Kidney (tissue), 14 donors: ENCODE data around the gene IQCK. TPM values are rescaled to one million over a fixed set of nuclear protein-coding genes. Genes with fewer than 3 reads are reported as not detected.
A peak's percentile ranks its signal among the peaks of the same experiment; 100 is the strongest.

Experiments used
- DNase-seq, 5 donors: peaks; one replicate each; pipeline ENCODE4 v3.0.0-alpha.2; 2013 to 2020
- FAIRE-seq: peaks from 2 replicates; lab custom pipeline; 2012; peaks lifted over from hg19 to GRCh38; lab: Jason Lieb, UNC
- H3K27ac ChIP-seq, 2 donors: one replicate each; pipeline ENCODE4 v1.7.0; 2013; ENCODE audit warnings: low read depth in 2 of 2, low read length in 2 of 2, inconsistent platforms in 1 of 2
- H3K27me3 ChIP-seq: one replicate; pipeline ENCODE4 v1.7.1; 2013; ENCODE audit warnings: low read length, inconsistent platforms; ENCODE audit not compliant: control insufficient read depth, insufficient read depth
- H3K36me3 ChIP-seq, 3 donors: one replicate each; pipeline versions ENCODE4 v1.7.0 to v1.7.1; 2013; ENCODE audit warnings: low read length in 3 of 3, control low read depth in 1 of 3, inconsistent platforms in 1 of 3; ENCODE audit not compliant: insufficient read depth in 3 of 3, control insufficient read depth in 2 of 3
- H3K4me1 ChIP-seq, 3 donors: one replicate each; pipeline versions ENCODE4 v1.7.0 to v1.7.1; 2013; ENCODE audit warnings: low read length in 3 of 3, inconsistent platforms in 1 of 3, low read depth in 1 of 3; ENCODE audit not compliant: control insufficient read depth in 2 of 3, insufficient read depth in 2 of 3
- H3K4me3 ChIP-seq, 3 donors: one replicate each; pipeline versions ENCODE4 v1.7.0 to v1.8.1; 2013; ENCODE audit warnings: low read length in 3 of 3, control low read depth in 1 of 3, inconsistent platforms in 1 of 3
- H3K9ac ChIP-seq, 3 donors: one replicate each; pipeline versions ENCODE4 v1.7.0 to v1.7.1; 2013; ENCODE audit warnings: low read length in 3 of 3, control low read depth in 1 of 3, inconsistent platforms in 1 of 3
- H3K9me3 ChIP-seq, 3 donors: one replicate each; pipeline versions ENCODE4 v1.7.0 to v1.7.1; 2013; ENCODE audit warnings: low read length in 3 of 3, control low read depth in 1 of 3, inconsistent platforms in 1 of 3; ENCODE audit not compliant: control insufficient read depth in 2 of 3, insufficient read depth in 1 of 3
- intact Hi-C: fragments of 100-400 bp; cut with DNase I; formaldehyde crosslinking; loops from one replicate; pipeline ENCODE4 v1.11.1; 2022
- polyA plus RNA-seq: library from polyadenylated mRNA; stranded (reverse); fragments of 350-450 nt; fragmentation: Illumina TruSeq; extraction: RNeasy Lipid Tissue Mini Kit (QIAGEN cat#74804); gene quantifications from one replicate; pipeline ENCODE4 v1.2.3, GENCODE V29; 2014; ENCODE audit warnings: low read depth, low replicate concordance; ENCODE audit not compliant: insufficient read depth
- total RNA-seq: library from RNA; stranded (reverse); fragmentation: NEBNext Ultra II Directional; extraction: Animal tissue kit (Norgen Biotek cat#: 25700); gene quantifications from one replicate; pipeline ENCODE4 v1.2.1, GENCODE V29; 2021
- TF ChIP-seq, protein P1 (sequence below): IDR thresholded peaks from 3 replicates; pipeline ENCODE4 v1.5.1; 2012; ENCODE audit warnings: mild to moderate bottlenecking, moderate library complexity, borderline replicate concordance; ENCODE audit not compliant: insufficient read depth; ENCODE audit errors: extremely low read depth
- donor health status: control.
- donor health status: control.
- donor health status: control.
- donor health status: control.
- donor health status: control.
- donor health status: DM: yes; HTN: yes; CAD: no.
- donor health status: Normal renal cell carcinoma (clear cell type).

Gene IQCK
- total and polyA plus RNA-seq, 2 donors from 2014 or later, result 35.4 to 38.1 TPM

DNA sequence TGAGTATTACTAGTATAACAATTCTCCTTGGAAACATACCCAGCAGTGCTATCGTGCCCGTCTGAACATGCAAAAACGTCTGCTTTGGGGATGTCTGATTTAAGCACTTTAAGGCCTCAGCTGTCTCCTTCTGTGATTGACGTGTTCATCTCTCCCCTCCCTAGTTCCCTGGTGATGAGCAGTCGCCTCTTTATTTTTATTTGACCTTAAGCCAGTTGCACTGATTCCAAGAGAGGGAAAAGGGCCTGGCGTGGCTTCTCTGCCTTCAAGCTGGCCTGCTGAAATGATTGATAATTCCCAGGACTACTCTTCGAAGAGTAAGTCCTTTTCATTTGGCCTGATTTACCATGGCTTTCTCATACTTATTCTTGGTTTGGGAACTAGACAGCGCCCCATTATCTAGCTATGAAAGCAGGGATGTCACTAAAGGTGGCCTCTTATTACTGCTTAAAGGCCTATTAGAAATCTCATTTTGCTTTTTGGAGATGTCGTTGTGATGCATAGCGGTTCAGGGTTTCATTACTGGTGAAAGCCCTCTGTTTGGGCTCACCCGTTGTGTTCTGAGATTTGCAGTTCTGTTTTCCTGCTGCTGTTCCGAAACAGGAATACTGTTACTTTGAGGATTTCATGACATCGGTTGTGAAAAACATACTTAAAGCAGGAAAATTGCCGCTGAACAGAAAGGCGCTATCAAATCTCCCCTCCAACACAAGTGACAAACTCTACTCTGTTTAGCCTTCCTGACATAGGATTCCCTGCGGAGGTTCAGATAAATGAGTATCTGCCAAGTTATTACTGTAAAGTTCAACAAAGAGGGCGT is 65.5 kb downstream of the IQCK start:
- no peak for DNase-seq
- Histone ChIP-seq H3K4me1 (peaks cover 0 to 3% (median 0%) of the 10 kb centered on the region in 3 donors), H3K4me3 (no peak overlapping the region), H3K27ac (no peak overlapping the region), H3K36me3 (no peaks in the 10 kb centered on the region), H3K27me3 (no peaks in the 10 kb centered on the region), H3K9me3 (no peaks in the 10 kb centered on the region), H3K9ac (no peak overlapping the region)
- TF ChIP-seq, protein P1, sequence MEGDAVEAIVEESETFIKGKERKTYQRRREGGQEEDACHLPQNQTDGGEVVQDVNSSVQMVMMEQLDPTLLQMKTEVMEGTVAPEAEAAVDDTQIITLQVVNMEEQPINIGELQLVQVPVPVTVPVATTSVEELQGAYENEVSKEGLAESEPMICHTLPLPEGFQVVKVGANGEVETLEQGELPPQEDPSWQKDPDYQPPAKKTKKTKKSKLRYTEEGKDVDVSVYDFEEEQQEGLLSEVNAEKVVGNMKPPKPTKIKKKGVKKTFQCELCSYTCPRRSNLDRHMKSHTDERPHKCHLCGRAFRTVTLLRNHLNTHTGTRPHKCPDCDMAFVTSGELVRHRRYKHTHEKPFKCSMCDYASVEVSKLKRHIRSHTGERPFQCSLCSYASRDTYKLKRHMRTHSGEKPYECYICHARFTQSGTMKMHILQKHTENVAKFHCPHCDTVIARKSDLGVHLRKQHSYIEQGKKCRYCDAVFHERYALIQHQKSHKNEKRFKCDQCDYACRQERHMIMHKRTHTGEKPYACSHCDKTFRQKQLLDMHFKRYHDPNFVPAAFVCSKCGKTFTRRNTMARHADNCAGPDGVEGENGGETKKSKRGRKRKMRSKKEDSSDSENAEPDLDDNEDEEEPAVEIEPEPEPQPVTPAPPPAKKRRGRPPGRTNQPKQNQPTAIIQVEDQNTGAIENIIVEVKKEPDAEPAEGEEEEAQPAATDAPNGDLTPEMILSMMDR, result no peak
- FAIRE-seq, result no peak
- intact Hi-C loops, result no loop called here

GRCh38 chr16:19784183-19784736 is 66.2 kb downstream of the IQCK start:
- intact Hi-C loops, result no loop called here
- Histone ChIP-seq H3K27me3 (no peaks in the 10 kb centered on the region), H3K4me3 (no peak overlapping the region), H3K9me3 (no peaks in the 10 kb centered on the region), H3K9ac (no peak overlapping the region), H3K4me1 (peaks cover 0 to 3% (median 0%) of the 10 kb centered on the region in 3 donors), H3K27ac (no peak overlapping the region), H3K36me3 (no peaks in the 10 kb centered on the region)
- no peak for FAIRE-seq
- TF ChIP-seq, protein P1, result no peak
- peak in 1 of 5 donors; percentile 44 for DNase-seq

GRCh38 chr16:19785081-19785480 is 67.0 kb downstream of the IQCK start:
- H3K9me3 ChIP-seq, result no peaks in the 10 kb centered on the region
- FAIRE-seq (no peak), DNase-seq (no peak)
- intact Hi-C loops, result no loop called here
- H3K4me1 ChIP-seq, result peaks cover 0 to 3% (median 0%) of the 10 kb centered on the region in 3 donors
- H3K27ac ChIP-seq, result no peak overlapping the region
- TF ChIP-seq, protein P1, result no peak
- no peak overlapping the region for H3K9ac ChIP-seq
- no peaks in the 10 kb centered on the region for H3K36me3 ChIP-seq
- no peaks in the 10 kb centered on the region for H3K27me3 ChIP-seq
- no peak overlapping the region for H3K4me3 ChIP-seq
